GM23338 (cell line): ENCODE results near the gene RASGRP3.

Experiments
- EZH2 ChIP-seq: fragments of 200-600 bp; sonication (generic); IDR thresholded peaks from one replicate; pipeline ENCODE4 v1.8.0; 2017; ENCODE audit warnings: antibody characterized with exemption, mild to moderate bottlenecking, low read depth; ENCODE audit not compliant: unreplicated experiment
- JUNB ChIP-seq: IDR thresholded peaks from one replicate; pipeline ENCODE4 v1.6.1; 2016; ENCODE audit warnings: antibody characterized with exemption; ENCODE audit not compliant: unreplicated experiment
- POLR2AphosphoS5 ChIP-seq: IDR thresholded peaks from 2 replicates; pipeline ENCODE4 v1.6.1; 2016; ENCODE audit warnings: antibody characterized with exemption, low read depth
- TF ChIP-seq, protein P1 (sequence below), 2 experiments: fragments of 200-600 bp in 1 of 2; sonication (generic) in 1 of 2; conservative IDR thresholded peaks; 2 replicates each; pipeline versions ENCODE4 v1.5.1 to v1.6.1; 2016 to 2017; ENCODE audit warnings: antibody characterized with exemption in 2 of 2, low read depth in 2 of 2, mild to moderate bottlenecking in 2 of 2, moderate library complexity in 1 of 2

DNA sequence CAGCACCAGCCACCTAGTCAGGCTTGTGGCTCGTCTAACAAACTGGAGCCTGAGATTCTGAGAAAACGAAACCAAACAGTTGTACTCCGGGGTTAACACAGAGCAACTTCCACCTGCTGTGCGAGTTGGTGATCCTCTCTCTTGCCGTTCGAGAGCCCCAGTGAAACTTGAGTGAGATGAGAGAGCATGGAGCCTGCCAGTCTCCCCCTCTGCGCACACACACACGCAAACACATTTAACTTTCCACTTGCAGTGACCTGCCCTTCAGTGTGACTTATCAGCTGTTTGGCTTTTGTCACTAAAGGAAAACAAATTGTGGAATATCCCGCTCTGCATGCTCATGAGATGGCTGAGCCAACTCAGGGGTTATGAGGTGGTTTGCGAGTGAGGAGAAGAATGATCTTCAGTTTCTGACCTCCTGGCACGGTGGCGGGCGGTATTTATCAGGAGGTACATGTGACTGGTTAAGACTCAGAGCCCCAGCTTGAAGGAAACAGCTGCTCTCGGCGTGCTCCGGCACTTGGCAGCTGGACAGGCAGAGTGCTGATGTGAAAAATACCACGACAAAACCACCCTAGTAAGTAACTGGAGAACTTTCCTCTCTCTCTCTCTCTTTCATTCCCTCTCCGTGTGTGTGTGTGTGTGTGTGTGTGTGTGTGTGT is at the start of gene RASGRP3:
- TF ChIP-seq EZH2 (no peak), POLR2AphosphoS5 (no peak), JUNB (no peak)
- TF ChIP-seq, protein P1, sequence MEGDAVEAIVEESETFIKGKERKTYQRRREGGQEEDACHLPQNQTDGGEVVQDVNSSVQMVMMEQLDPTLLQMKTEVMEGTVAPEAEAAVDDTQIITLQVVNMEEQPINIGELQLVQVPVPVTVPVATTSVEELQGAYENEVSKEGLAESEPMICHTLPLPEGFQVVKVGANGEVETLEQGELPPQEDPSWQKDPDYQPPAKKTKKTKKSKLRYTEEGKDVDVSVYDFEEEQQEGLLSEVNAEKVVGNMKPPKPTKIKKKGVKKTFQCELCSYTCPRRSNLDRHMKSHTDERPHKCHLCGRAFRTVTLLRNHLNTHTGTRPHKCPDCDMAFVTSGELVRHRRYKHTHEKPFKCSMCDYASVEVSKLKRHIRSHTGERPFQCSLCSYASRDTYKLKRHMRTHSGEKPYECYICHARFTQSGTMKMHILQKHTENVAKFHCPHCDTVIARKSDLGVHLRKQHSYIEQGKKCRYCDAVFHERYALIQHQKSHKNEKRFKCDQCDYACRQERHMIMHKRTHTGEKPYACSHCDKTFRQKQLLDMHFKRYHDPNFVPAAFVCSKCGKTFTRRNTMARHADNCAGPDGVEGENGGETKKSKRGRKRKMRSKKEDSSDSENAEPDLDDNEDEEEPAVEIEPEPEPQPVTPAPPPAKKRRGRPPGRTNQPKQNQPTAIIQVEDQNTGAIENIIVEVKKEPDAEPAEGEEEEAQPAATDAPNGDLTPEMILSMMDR (conservative IDR thresholded peaks at IDR 0.05; ENCODE audit: low read depth in 2 of 2) = no peak
